Motor neuron (in vitro differentiated cells): Measurements from ENCODE around the gene EPHA2. TPM values are rescaled to one million over a fixed set of nuclear protein-coding genes. Genes with fewer than 3 reads are reported as not detected.

ENCODE experiments used
- ATAC-seq, 8 experiments: fragments of 200-7000 bp; cut with Tn5 transposase; replicated peaks in 6 of 8; 2 replicates each; pipeline ENCODE4 v1.8.0; 2021; ENCODE audit warnings: mild to moderate bottlenecking in 8 of 8, moderate library complexity in 8 of 8
- H3K27ac ChIP-seq, 2 donors: fragments of 250-450 bp; sonication (Bioruptor Pico); 2 replicates each; pipeline ENCODE4 v1.9.0; 2021; ENCODE audit warnings: antibody characterized with exemption in 2 of 2, mild to moderate bottlenecking in 2 of 2, moderate library complexity in 1 of 2
- H3K4me1 ChIP-seq, 2 donors: fragments of 250-450 bp; sonication (Bioruptor Pico); replicated peaks in 1 of 2; 2 replicates each; pipeline ENCODE4 v1.6.1; 2021; ENCODE audit warnings: antibody characterized with exemption in 2 of 2, mild to moderate bottlenecking in 2 of 2, moderate library complexity in 1 of 2
- H3K4me3 ChIP-seq, 5 donors: fragments of 250-450 bp; sonication (Bioruptor Pico); 2 replicates each; pipeline ENCODE4 v1.9.0; 2021; ENCODE audit warnings: antibody characterized with exemption in 5 of 5, mild to moderate bottlenecking in 5 of 5, moderate library complexity in 4 of 5
- WGBS, 10 experiments: fragments of 450-650 bp; shearing (Covaris generic); methylation state at CpG; one replicate each; pipeline ENCODE4 v1.0.0; 2022; 5-methylcytosine and 5-hydroxymethylcytosine counted together
- in situ Hi-C, 9 experiments: fragments of 400-800 bp; cut with MboI; loops; one replicate each; pipeline ENCODE4 v1.15.0; 2021; ENCODE audit warnings: low sequenced_read_pairs in 9 of 9, low pct_unique_long_range_greater_than_20kb in 2 of 9; ENCODE audit not compliant: unreplicated experiment in 9 of 9
- total RNA-seq, 8 experiments: library from RNA; unstranded; fragments of 300-600 nt; gene quantifications; 2 replicates each; pipeline versions ENCODE4 v1.2.3 to v1.2.4, GENCODE V29; 2022

EPHA2 gene
- total RNA-seq, 8 experiments from 2014 or later: 4.2 to 15.1 (median 7.3) TPM

GRCh38 chr1:16131636-16132324 is 24.1 kb downstream of the EPHA2 start:
- in situ Hi-C loops: no loop called here
- no peak overlapping the region for H3K4me3 ChIP-seq
- ATAC-seq: no peak

GRCh38 chr1:16130827-16131226 is 25.0 kb downstream of the EPHA2 start:
- Histone ChIP-seq H3K4me1 (peaks cover 0 to 7% of the 10 kb centered on the region in 2 donors), H3K27ac (no peak overlapping the region), H3K4me3 (no peak overlapping the region)
- no peak for ATAC-seq
- in situ Hi-C loops: no loop called here
- 80 to 100% (median 97%) methylated on average over 1 to 5 of the region's 6 CpGs; no CpG with 5 or more reads in 4 of the 10 experiments for WGBS, 10 experiments

More at GRCh38 chr1:16131636-16132324, 24.1 kb downstream of the EPHA2 start:
- no peak overlapping the region for H3K27ac ChIP-seq
- WGBS, 10 experiments: 90 to 100% (median 98%) methylated on average over 2 to 15 of the region's 28 CpGs; no CpG with 5 or more reads in 5 of the 10 experiments
- peaks cover 0 to 7% of the 10 kb centered on the region in 2 donors for H3K4me1 ChIP-seq

GRCh38 chr1:16129921-16130543 is 25.8 kb downstream of the EPHA2 start:
- no peak overlapping the region for H3K27ac ChIP-seq
- ATAC-seq: no peak
- in situ Hi-C loops: no loop called here
- no peak overlapping the region for H3K4me3 ChIP-seq
- 89 to 100% (median 100%) methylated on average over 2 to 12 of the region's 16 CpGs; no CpG with 5 or more reads in 3 of the 10 experiments for WGBS, 10 experiments
- H3K4me1 ChIP-seq: peaks cover 0 to 7% of the 10 kb centered on the region in 2 donors

GRCh38 chr1:16129316-16129715 is 26.6 kb downstream of the EPHA2 start:
- peaks cover 0 to 10% of the 10 kb centered on the region in 2 donors for H3K4me1 ChIP-seq
- no peak overlapping the region for H3K27ac ChIP-seq
- 81 to 100% (median 93%) methylated on average over 3 to 9 of the region's 19 CpGs; no CpG with 5 or more reads in 7 of the 10 experiments for WGBS, 10 experiments
- ATAC-seq: no peak
- in situ Hi-C loops: no loop called here
- no peak overlapping the region for H3K4me3 ChIP-seq

- in situ Hi-C loops: no loop called here
- WGBS, 10 experiments: 31 to 81% (median 68%) methylated on average over 1 to 6 of the region's 6 CpGs; no CpG with 5 or more reads in 4 of the 10 experiments
- no peak overlapping the region for H3K4me3 ChIP-seq
- no peak overlapping the region for H3K27ac ChIP-seq
- ATAC-seq: no peak
- H3K4me1 ChIP-seq: peaks cover 0 to 3% of the 10 kb centered on the region in 2 donors
Measured at GRCh38 chr1:16128338-16128741, 27.5 kb downstream of the EPHA2 start.

- 81 to 100% (median 90%) methylated on average over 1 to 6 of the region's 17 CpGs; no CpG with 5 or more reads in 5 of the 10 experiments for WGBS, 10 experiments
- Histone ChIP-seq H3K4me3 (no peak overlapping the region), H3K4me1 (peaks cover 0 to 3% of the 10 kb centered on the region in 2 donors), H3K27ac (no peak overlapping the region)
- ATAC-seq: no peak
- in situ Hi-C loops: no loop called here
Measured at GRCh38 chr1:16127676-16128337, 28.1 kb downstream of the EPHA2 start.

GRCh38 chr1:16126743-16127515 is 28.9 kb downstream of the EPHA2 start:
- ATAC-seq: no peak
- peaks cover 0 to 3% of the 10 kb centered on the region in 2 donors for H3K4me1 ChIP-seq
- no peak overlapping the region for H3K27ac ChIP-seq
- WGBS, 10 experiments: 60 to 100% (median 93%) methylated on average over 1 to 4 of the region's 12 CpGs; no CpG with 5 or more reads in 3 of the 10 experiments
- no peak overlapping the region for H3K4me3 ChIP-seq
- in situ Hi-C loops: no loop called here

- in situ Hi-C loops: no loop called here
- no peak overlapping the region for H3K4me3 ChIP-seq
- no peak for ATAC-seq
- peaks cover 0 to 3% of the 10 kb centered on the region in 2 donors for H3K4me1 ChIP-seq
- no peak overlapping the region for H3K27ac ChIP-seq
- 77 to 94% (median 93%) methylated on average over 3 to 7 of the region's 9 CpGs; no CpG with 5 or more reads in 5 of the 10 experiments for WGBS, 10 experiments
Measured at GRCh38 chr1:16126160-16126559, 29.7 kb downstream of the EPHA2 start.

- no peak for ATAC-seq
Measured at GRCh38 chr1:16125483-16125882, 30.4 kb downstream of the EPHA2 start.

GRCh38 chr1:16125088-16125470 is 30.8 kb downstream of the EPHA2 start:
- 60 to 68% methylated on average over 1 to 6 of the region's 11 CpGs; no CpG with 5 or more reads in 8 of the 10 experiments for WGBS, 10 experiments
- Histone ChIP-seq H3K4me1 (peaks cover 0 to 3% of the 10 kb centered on the region in 2 donors), H3K27ac (no peak overlapping the region), H3K4me3 (no peak overlapping the region)
- in situ Hi-C loops: no loop called here
- ATAC-seq: no peak

More at GRCh38 chr1:16125483-16125882, 30.4 kb downstream of the EPHA2 start:
- Histone ChIP-seq H3K27ac (no peak overlapping the region), H3K4me1 (peaks cover 0 to 3% of the 10 kb centered on the region in 2 donors), H3K4me3 (no peak overlapping the region)
- WGBS, 10 experiments: 83 to 100% (median 97%) methylated on average over 1 to 3 of the region's 3 CpGs; no CpG with 5 or more reads in 6 of the 10 experiments
- in situ Hi-C loops: no loop called here

GRCh38 chr1:16124377-16125087 is 31.3 kb downstream of the EPHA2 start:
- WGBS, 10 experiments: 80 to 100% (median 94%) methylated on average over 1 to 11 of the region's 18 CpGs
- Histone ChIP-seq H3K4me1 (peaks cover 0 to 3% of the 10 kb centered on the region in 2 donors), H3K27ac (no peak overlapping the region), H3K4me3 (no peak overlapping the region)
- in situ Hi-C loops: no loop called here
- peak in 1 of 8 experiments; percentile 14 for ATAC-seq

GRCh38 chr1:16122916-16123315 is 33.0 kb downstream of the EPHA2 start:
- in situ Hi-C loops: no loop called here
- Histone ChIP-seq H3K27ac (no peak overlapping the region), H3K4me3 (no peak overlapping the region), H3K4me1 (peaks cover 8 to 15% of the 10 kb centered on the region in 2 donors)
- ATAC-seq: no peak
- WGBS, 10 experiments: 25 to 100% (median 87%) methylated on average over 2 to 6 of the region's 6 CpGs; no CpG with 5 or more reads in 4 of the 10 experiments
